NCI-H187 (cell line): Measurements from ENCODE around the gene PNKD.

Experiments
- DNase-seq, 2 experiments: peaks; one replicate each; lab custom pipeline; 2025; lab: John Stamatoyannopoulos, UW

PNKD gene

GRCh38 chr2:218256612-218257350, 13.5 kb upstream of the PNKD start:
- no peak for DNase-seq

DNA sequence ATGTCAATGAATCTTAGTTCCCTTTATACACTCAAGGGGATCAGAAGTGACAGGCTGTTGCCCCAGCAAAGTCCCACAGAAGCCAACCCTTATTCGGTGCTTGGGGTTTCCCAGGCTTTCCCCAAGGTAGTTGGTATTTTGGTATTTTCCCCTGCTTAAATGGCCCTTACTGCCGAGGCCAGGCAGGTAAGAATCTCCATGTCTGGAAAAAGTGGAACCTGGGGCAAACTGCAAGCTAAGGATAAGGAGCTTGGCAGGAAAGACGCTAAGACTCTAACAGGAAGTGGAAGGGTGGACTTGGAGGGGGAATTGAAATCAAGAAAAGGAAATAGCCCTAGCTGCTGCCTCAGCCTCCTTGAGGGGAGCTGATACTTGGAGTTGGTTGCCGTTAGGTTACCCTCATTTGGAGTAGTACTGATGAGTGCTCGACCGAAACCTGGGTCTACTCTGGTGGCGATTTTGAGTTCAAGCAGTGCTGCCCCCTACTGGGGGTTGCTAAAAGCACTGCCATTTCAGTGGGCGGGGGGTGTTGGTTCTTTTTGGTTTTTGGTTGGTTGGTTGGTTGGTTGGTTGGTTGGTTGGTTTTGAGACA, 12.8 kb upstream of the PNKD start:
- DNase-seq: no peak

GRCh38 chr2:218259099-218259961, 11.0 kb upstream of the PNKD start:
- no peak for DNase-seq

GRCh38 chr2:218260166-218260565, 10.2 kb upstream of the PNKD start:
- DNase-seq: no peak

GRCh38 chr2:218260742-218261422, 9.4 kb upstream of the PNKD start, which contains the start of gene GPBAR1:
Gene GPBAR1 (plus strand): TSS chr2:218261015. CDS start chr2:218262725, 1,710 bp downstream.
- DNase-seq: no peak

DNA sequence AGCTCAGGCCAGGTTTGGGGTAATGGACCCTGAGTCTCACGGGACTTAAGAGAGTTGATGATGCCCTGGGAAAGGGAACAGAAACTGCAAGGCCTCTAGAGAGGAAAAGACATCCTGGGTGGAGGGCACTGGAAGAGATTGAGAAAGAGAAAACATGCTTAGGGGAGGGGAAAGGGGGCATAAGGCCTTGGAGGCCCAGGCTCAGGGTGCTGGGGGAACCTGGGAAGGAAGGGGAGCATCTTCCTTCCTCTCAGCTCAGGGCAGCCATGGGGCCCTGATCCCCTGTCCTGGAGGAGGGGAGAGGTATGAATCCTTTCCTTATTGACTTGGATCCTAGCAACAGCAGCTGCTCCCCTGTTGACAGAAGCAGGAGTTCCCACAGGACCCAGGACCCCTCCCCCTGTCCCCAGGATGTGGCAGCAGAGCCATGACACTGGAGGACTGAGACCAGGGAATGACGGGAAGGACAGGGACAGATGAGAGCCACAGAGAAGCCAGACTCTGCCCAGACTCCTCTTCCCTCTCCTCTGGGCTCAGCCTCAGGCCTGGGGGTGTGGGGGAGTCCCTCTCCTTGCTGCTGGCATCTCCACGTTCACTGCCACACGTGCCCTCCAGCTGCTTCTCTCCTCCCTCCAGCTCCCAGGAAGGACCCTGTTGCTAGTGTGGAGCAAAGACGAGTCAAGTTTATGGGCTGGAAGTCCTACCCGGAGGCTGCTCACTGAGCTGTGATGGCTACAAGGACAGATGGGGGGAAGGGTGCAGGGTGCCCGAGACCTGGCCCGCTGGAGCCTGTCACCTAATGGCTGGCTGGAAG, 8.7 kb upstream of the PNKD start:
- DNase-seq: no peak

DNA sequence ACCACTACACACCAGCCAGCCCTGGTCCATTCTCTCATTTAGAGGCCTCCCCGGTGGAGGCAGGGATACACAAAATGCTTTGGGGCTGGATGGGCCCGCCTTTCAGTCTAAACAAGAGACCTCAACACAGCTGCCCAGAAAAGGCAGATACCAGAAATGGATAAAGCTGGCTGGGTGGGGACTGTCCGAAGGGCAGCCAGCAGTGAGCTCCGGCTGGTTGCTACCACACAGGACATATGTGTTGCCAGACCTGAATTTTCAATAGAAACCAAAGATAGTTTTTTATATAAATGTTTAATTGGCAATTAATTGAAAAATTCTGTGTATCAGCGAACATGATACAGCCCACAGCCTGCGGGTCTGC, 8.1 kb upstream of the PNKD start:
- no peak for DNase-seq

GRCh38 chr2:218262631-218263586, 7.4 kb upstream of the PNKD start:
- no peak for DNase-seq

GRCh38 chr2:218263817-218264641, 6.3 kb upstream of the PNKD start:
- DNase-seq: no peak

DNA sequence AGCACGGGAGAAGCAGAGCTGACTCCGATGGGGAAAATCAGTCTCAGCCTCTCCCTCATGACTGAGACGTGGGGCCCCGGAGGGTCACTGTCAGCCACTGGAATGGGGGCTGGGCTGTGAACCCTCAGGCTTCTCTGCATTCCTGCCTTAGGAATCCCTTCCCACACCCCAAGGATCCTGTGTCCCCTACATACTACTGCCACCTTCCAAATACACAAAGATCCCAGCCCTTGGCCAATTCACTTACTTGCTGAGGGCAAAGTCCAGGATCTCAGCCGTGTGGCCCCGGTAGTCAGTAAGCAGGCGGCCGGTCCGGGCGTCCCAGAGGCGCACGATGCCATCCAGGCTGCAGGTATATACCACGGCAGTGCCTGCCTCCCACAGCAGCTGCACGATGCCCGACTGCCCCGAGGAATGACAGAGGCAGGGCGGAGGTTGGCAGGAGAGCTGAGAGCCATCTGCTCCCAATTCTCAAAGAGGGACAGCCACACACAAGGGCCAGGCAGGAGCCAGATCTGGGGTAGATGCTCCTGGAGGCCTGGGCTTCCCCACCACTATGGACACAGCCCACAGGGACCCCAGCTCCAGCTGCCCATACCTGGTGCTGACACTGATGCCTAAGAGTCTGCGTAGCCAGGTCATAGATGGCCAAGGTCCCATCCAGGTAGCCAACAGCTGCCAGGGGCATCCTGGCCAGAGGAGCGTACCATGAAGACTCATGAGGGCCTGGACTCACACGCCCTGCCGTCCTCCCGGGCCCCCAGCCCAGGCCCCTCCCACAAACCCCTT, 5.4 kb upstream of the PNKD start:
- DNase-seq: no peak

DNA sequence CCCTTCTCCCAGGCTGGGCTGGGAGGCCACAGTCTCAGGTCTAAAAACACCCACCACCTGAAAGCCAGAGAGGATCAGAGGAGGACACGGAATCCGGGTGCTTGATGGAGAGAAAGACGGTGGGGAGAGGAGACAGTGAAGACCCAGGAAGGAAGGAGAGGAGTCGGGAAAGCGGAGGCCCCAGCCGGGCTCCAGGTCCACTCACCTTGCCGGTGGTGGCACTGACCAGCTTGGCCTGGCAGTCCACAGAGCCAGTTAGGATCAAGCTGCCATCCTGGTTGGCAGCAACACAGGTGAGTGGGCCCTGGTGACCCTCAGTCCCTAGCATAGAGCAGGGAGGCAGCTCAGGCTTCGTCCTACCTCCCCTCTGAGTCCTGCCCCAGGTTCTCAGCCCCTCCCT, 4.7 kb upstream of the PNKD start:
- no peak for DNase-seq

- DNase-seq: no peak
Measured at GRCh38 chr2:218266316-218266979, 3.9 kb upstream of the PNKD start.

GRCh38 chr2:218267259-218267658, 3.1 kb upstream of the PNKD start:
- no peak for DNase-seq

- no peak for DNase-seq
Measured at GRCh38 chr2:218270721-218271486, 585 bp downstream of the PNKD start.

DNA sequence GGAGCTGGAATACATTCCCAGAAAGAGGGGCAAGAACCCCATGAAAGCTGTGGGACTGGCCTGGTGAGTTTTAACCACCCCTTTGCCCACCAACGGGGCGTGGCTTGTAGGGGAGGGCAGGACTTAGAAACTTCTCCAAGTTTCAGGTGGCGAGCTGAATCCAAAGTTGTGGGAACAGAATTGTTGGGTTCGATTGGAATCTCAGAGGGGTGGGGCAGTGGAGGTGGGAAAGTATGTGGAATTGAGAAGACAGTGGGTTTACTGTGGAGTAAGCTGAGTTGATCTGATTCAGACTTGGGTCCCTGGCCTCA, 1.1 kb downstream of the PNKD start:
- no peak for DNase-seq

DNA sequence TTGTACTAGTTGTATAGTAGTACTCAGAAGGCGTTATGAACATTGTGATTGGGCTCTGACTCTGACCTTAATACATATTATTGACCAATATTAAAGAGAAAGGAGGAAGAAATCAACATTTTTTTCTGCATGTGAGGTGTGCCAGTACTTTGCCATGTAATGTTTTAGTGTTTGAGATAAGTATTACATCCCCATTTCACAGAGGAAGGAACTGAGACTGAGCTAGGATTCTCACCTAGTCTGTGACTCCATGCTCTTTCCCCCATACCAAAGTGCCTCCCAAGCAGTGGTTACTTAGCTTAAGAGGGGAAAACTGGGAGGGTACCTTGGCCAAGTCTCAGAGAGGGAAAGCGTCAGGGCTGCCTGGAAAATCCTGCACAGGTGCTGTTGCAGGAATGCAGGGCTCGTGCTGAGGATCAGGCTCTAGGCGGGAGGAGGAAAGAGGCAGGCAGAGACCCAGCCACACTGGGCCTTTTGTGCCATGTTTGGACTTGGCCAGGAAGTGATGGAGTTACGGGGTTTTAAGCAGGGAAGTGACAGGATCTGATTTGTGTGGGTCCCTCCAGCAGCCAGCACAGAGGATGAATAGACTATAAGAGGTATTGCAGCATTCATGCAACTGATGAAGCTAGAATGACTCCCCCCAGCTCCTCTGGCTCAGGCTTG, 1.7 kb downstream of the PNKD start:
- DNase-seq: no peak
